Thyroid gland (tissue), 4 donors: ENCODE measurements around the gene TELO2. TPM values are rescaled to one million over a fixed set of nuclear protein-coding genes. Genes with fewer than 3 reads are reported as not detected.

Experiments used
- DNase-seq, 2 donors: peaks; one replicate each; pipeline ENCODE4 v3.0.0-alpha.2; 2019
- H3K27ac ChIP-seq, 3 donors: fragments of 200-600 bp; sonication (generic); 1 replicate in 2 of 3; 2 replicates in 1 of 3; pipeline ENCODE4 v1.5.1; 2016 to 2019; ENCODE audit warnings: mild to moderate bottlenecking in 1 of 3, moderate library complexity in 1 of 3
- H3K27me3 ChIP-seq: fragments of 200-600 bp; sonication (generic); one replicate; pipeline ENCODE4 v1.5.1; 2019
- H3K36me3 ChIP-seq, 2 donors: fragments of 200-600 bp; sonication (generic); one replicate each; pipeline ENCODE4 v1.5.1; 2016 to 2019
- H3K4me1 ChIP-seq, 2 donors: fragments of 200-600 bp; sonication (generic); one replicate each; pipeline ENCODE4 v1.5.1; 2017 to 2019
- H3K4me3 ChIP-seq, 3 donors: fragments of 200-600 bp; sonication (generic); replicated peaks in 1 of 3; 1 replicate in 2 of 3; 2 replicates in 1 of 3; pipeline ENCODE4 v1.5.1; 2016; ENCODE audit warnings: mild to moderate bottlenecking in 1 of 3
- H3K9me3 ChIP-seq: fragments of 200-600 bp; sonication (generic); one replicate; pipeline ENCODE4 v1.5.1; 2017
- POLR2A ChIP-seq, 2 donors: fragments of 450-650 bp; IDR thresholded peaks; one replicate each; pipeline ENCODE4 v1.6.1; 2017; ENCODE audit warnings: antibody characterized with exemption in 2 of 2, mild to moderate bottlenecking in 2 of 2, moderate library complexity in 1 of 2
- WGBS, 2 donors: methylation state at CpG; one replicate each; pipeline ENCODE4 v1.1.5; 2017; 5-methylcytosine and 5-hydroxymethylcytosine counted together
- intact Hi-C: fragments of 100-400 bp; cut with DNase I; formaldehyde crosslinking; loops from one replicate; pipeline ENCODE4 v1.15.1; 2023
- total RNA-seq, 4 donors: library from RNA; depleted of rRNA; stranded (reverse); fragments of >200 nt; gene quantifications; one replicate each; pipeline ENCODE4 v1.2.3, GENCODE V29; 2016
- TF ChIP-seq, protein P1 (sequence below), 6 experiments: fragments of 200-600 bp in 3 of 6; fragments of 450-650 bp in 3 of 6; sonication (generic) in 3 of 6; IDR thresholded peaks; one replicate each; pipeline ENCODE4 v1.5.1; 2016 to 2019; ENCODE audit warnings: antibody characterized with exemption in 6 of 6, mild to moderate bottlenecking in 2 of 6, inconsistent platforms in 1 of 6, moderate library complexity in 1 of 6

The TELO2 gene
- total RNA-seq, 4 donors from 2014 or later = 12.5 to 19.4 (median 12.8) TPM

DNA sequence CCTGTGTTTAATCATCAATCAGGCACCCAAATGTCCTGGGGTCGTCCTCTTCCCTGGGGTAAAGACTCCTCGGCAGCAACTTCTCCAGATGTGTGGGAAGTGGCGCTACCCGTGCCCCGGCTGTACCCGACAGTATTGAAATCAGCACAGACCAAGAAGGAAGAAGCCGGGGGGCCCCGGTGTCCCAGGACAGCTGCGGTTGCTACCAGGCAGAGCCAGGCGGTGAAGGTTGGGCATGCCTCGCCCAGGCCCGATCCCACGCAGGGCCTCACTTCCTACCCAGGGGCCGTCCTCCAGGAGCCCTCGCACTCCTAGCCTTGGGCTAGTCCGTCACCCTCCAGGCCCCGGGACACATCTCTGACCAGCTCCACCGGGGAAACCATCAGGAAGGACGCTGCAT is 39.8 kb upstream of the TELO2 start:
- intact Hi-C loops = no loop called here
- Histone ChIP-seq H3K27me3 (no peaks in the 10 kb centered on the region), H3K36me3 (peaks cover 46 to 68% of the 10 kb centered on the region in 2 donors), H3K9me3 (no peaks in the 10 kb centered on the region), H3K27ac (no peak overlapping the region), H3K4me3 (no peak overlapping the region), H3K4me1 (no peaks in the 10 kb centered on the region)
- no peak for TF ChIP-seq POLR2A (IDR thresholded peaks at IDR 0.05)
- TF ChIP-seq, protein P1, sequence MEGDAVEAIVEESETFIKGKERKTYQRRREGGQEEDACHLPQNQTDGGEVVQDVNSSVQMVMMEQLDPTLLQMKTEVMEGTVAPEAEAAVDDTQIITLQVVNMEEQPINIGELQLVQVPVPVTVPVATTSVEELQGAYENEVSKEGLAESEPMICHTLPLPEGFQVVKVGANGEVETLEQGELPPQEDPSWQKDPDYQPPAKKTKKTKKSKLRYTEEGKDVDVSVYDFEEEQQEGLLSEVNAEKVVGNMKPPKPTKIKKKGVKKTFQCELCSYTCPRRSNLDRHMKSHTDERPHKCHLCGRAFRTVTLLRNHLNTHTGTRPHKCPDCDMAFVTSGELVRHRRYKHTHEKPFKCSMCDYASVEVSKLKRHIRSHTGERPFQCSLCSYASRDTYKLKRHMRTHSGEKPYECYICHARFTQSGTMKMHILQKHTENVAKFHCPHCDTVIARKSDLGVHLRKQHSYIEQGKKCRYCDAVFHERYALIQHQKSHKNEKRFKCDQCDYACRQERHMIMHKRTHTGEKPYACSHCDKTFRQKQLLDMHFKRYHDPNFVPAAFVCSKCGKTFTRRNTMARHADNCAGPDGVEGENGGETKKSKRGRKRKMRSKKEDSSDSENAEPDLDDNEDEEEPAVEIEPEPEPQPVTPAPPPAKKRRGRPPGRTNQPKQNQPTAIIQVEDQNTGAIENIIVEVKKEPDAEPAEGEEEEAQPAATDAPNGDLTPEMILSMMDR (IDR thresholded peaks at IDR 0.05) = no peak
- WGBS, 2 donors = 89 to 97% methylated on average over 15 to 19 of the region's 19 CpGs
- DNase-seq = no peak

DNA sequence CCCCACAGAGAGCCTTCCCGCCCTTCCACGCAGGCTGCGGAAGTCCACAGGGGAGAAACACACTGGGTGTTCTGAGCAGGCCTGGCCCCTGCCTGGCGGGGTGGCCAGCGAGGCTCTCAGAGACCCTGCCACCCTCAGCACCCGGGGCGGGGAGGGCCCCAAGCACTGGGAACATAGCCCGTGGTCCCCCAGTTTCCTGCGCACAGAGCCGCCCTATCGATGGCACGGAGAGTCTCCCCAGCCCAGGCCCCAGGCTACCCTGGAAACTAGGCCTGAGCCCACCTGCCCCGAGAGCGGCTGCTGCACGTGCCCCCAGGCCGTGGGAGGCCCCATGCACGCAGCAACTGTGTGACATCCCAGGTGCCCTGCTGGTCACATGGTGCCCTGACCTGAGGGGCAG is 38.6 kb upstream of the TELO2 start:
- intact Hi-C loops = no loop called here
- Histone ChIP-seq H3K9me3 (no peaks in the 10 kb centered on the region), H3K36me3 (peaks cover 45 to 63% of the 10 kb centered on the region in 2 donors), H3K27me3 (no peaks in the 10 kb centered on the region), H3K27ac (no peak overlapping the region), H3K4me1 (no peaks in the 10 kb centered on the region), H3K4me3 (no peak overlapping the region)
- DNase-seq = no peak
- WGBS, 2 donors = 96% methylated on average over 3 to 7 of the region's 17 CpGs
- no peak for TF ChIP-seq POLR2A (IDR thresholded peaks at IDR 0.05)
- TF ChIP-seq, protein P1 (IDR thresholded peaks at IDR 0.05) = no peak

DNA sequence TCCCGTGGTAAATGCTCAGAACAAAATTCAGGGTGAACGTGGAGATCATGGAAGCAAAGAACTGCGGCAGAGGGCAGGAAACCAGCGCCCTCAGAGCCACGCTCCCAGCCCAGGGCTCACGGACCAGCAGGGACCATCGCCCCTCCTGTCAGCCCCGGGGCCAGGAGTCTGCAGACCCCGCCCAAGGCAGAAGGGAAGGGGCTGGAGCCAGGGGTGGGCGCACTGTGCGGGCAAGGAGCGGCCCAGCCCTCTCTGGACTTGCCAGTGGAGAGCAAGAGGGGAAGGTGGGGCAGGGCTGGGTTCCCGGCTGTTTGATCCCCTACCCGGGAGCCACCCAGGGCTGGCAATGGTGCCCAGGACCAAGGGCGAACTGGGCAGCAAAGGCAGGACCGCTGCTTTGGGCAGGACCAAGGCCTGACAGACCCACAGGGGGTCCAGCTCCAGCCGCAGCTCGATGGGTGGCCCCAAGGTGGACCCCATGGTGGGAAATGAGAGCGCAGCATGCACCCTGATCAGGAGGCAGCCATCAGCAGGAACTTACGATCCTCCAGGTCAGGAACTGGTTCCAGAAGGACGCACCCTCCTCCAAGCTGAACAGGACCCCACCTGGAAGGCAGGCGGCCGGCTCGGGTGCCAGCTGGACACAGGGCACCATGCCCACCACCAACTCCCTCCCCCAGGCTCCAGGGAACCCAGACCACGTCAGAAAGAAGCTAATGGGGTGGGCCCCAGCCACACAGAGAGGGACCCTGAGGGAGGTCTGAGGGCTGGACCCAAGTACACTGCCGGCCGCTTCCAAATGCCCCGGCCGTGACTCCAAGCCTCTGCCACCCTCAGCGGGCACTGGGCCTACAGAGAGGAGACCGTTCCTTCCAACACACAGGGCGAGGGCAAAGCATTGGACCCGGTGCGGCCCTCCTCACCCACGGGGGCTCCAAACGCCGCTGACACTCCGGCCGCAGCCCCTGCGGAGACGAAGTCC is 37.7 kb upstream of the TELO2 start:
- Histone ChIP-seq H3K4me3 (no peak overlapping the region), H3K9me3 (no peaks in the 10 kb centered on the region), H3K36me3 (peaks cover 48 to 59% of the 10 kb centered on the region in 2 donors), H3K27me3 (no peaks in the 10 kb centered on the region), H3K4me1 (no peaks in the 10 kb centered on the region), H3K27ac (no peak overlapping the region)
- DNase-seq = no peak
- intact Hi-C loops = no loop called here
- WGBS, 2 donors = 93 to 97% methylated on average over 22 to 28 of the region's 41 CpGs
- TF ChIP-seq POLR2A (IDR thresholded peaks at IDR 0.05) = no peak
- TF ChIP-seq, protein P1 (IDR thresholded peaks at IDR 0.05) = no peak

DNA sequence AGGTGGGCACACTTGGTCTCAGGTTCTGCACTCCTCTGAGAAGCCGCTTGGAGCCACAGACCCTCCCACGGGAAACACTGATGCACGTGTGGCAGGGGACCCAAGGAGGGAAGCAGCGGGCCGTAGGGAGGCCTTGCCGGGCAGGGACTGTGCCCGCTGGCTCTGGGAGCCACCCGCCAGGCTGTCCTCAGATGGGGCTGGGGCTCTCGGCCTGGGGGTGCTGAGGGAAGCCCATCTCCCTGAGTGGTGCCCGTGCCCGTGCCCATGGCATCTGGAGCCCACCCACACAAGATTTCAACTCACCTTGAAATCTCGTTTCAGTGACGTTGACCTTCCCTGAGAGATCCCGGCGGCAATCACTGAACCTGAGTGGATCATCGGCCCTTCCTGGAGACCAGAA is 36.2 kb upstream of the TELO2 start:
- 92 to 94% methylated on average over 14 to 15 of the region's 16 CpGs for WGBS, 2 donors
- intact Hi-C loops = no loop called here

More for the DNA sequence above, 36.2 kb upstream of the TELO2 start:
- no peak for DNase-seq
- Histone ChIP-seq H3K4me3 (no peak overlapping the region), H3K27ac (no peak overlapping the region), H3K27me3 (no peaks in the 10 kb centered on the region), H3K36me3 (peaks cover 50 to 60% of the 10 kb centered on the region in 2 donors), H3K9me3 (no peaks in the 10 kb centered on the region), H3K4me1 (no peaks in the 10 kb centered on the region)
- no peak for TF ChIP-seq POLR2A (IDR thresholded peaks at IDR 0.05)
- TF ChIP-seq, protein P1 (IDR thresholded peaks at IDR 0.05) = no peak
